C4-2B (cell line): ENCODE data around the gene PILRB.

Source experiments
- H3K27ac ChIP-seq: fragments of 450-650 bp; 2 replicates; pipeline ENCODE4 v1.5.1; 2017
- CTCF ChIP-seq: fragments of 450-650 bp; conservative IDR thresholded peaks from 2 replicates; pipeline ENCODE4 v1.5.1; 2017; ENCODE audit warnings: mild to moderate bottlenecking
- ZFX ChIP-seq: fragments of 450-650 bp; IDR thresholded peaks from 2 replicates; pipeline ENCODE4 v1.6.1; 2017

Gene PILRB

GRCh38 chr7:100398239-100398638 is 40.3 kb downstream of the PILRB start:
- TF ChIP-seq ZFX (no peak), CTCF (no peak)
- H3K27ac ChIP-seq: no peak overlapping the region

DNA sequence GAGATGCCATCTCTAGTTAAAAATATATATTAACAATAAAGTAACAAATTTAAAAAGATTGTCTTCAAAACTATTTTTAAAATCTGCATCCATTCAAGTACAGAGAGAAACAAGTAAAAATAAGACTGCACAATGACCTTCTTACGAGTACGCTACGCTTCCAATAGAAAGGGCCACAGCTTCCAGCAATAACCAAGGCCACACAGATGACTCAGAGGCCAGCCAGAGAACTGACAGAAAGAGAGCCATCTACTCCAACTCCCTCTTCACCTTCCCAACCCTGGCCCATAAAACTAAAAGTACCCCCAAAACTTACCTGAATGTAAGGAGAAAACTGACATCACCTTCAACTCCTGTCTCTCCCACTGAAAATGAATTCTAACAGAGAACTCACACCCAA is 42.1 kb downstream of the PILRB start:
- TF ChIP-seq CTCF: no peak
- no peak for TF ChIP-seq ZFX
- no peak overlapping the region for H3K27ac ChIP-seq

DNA sequence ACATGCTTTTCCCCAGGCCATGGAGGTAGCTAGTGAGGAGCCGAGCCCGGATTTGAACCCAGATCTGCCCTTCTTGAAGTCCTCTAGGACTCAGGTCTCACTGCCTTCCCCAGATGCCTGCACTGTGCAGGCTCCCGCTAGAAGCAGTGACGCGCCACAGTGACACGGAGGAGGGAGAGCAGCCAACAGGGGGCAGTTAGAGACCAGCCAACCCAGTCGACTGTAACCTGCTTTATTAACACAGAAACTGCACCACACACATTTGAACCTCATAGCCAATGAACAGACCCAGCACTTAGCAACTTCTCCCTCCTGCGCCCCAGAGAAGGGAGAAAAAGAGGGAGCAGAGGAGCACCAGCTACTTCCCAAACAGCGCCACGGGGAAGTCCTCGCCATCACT is 42.7 kb downstream of the PILRB start:
- no peak overlapping the region for H3K27ac ChIP-seq
- TF ChIP-seq ZFX: no peak
- no peak for TF ChIP-seq CTCF

- H3K27ac ChIP-seq: no peak overlapping the region
- TF ChIP-seq CTCF: no peak
- no peak for TF ChIP-seq ZFX
Measured at GRCh38 chr7:100401811-100402210, 43.9 kb downstream of the PILRB start.

- no peak overlapping the region for H3K27ac ChIP-seq
- TF ChIP-seq ZFX (no peak), CTCF (no peak)
Measured at GRCh38 chr7:100402241-100402640, 44.3 kb downstream of the PILRB start.

GRCh38 chr7:100406767-100407166 is 48.9 kb downstream of the PILRB start:
- TF ChIP-seq CTCF (no peak), ZFX (no peak)
- no peak overlapping the region for H3K27ac ChIP-seq

GRCh38 chr7:100407285-100408180 is 49.6 kb downstream of the PILRB start:
- TF ChIP-seq CTCF: peak; percentile 89
- no peak for TF ChIP-seq ZFX
- no peak overlapping the region for H3K27ac ChIP-seq
